HUDEP-2 (cell line): Measurements from ENCODE around the gene CD68.
"Not testable (repeated sequence)": the region's sequence is repeated elsewhere in the genome, so short reads cannot be mapped to it uniquely, and the experiment has no call there.

Experiments
- DNase-seq, 76 experiments: peaks; one replicate each; lab custom pipeline; 2025; ENCODE audit not compliant: unreplicated experiment in 76 of 76; lab: John Stamatoyannopoulos, UW

The CD68 gene

GRCh38 chr17:7577327-7578199 lies 1.9 kb upstream of the CD68 start:
- DNase-seq = no peak

GRCh38 chr17:7579834-7580603 lies 581 bp downstream of the CD68 start:
- DNase-seq = peak in 12 of 76 experiments; percentile 36 to 69 (median 50)

GRCh38 chr17:7580604-7581575 lies 1.5 kb downstream of the CD68 start:
- DNase-seq = peak in 23 of 76 experiments; percentile 13 to 47 (median 29)

- DNase-seq = peak in 18 of 76 experiments; percentile 14 to 53 (median 36)
Measured at GRCh38 chr17:7582396-7583252, 3.2 kb downstream of the CD68 start.

- DNase-seq = peak in 73 of 76 experiments; percentile 61 to 97 (median 94)
Measured at GRCh38 chr17:7583253-7584109, 4.0 kb downstream of the CD68 start, which contains the start of gene MPDU1. Gene MPDU1 (plus strand): TSS chr17:7583852. CDS start chr17:7583863, 11 bp downstream.

- peak in 56 of 76 experiments; percentile 14 to 78 (median 50) for DNase-seq
Measured at GRCh38 chr17:7586673-7587419, 7.4 kb downstream of the CD68 start.

GRCh38 chr17:7587420-7588151 lies 8.1 kb downstream of the CD68 start:
- peak in 53 of 76 experiments; percentile 10 to 70 (median 43) for DNase-seq

GRCh38 chr17:7588553-7589203 lies 9.2 kb downstream of the CD68 start:
- no peak for DNase-seq

- peak in 54 of 76 experiments; percentile 10 to 80 (median 51) for DNase-seq
Measured at GRCh38 chr17:7589204-7589868, 9.9 kb downstream of the CD68 start.

- DNase-seq = no peak
Measured at GRCh38 chr17:7589891-7590691, 10.7 kb downstream of the CD68 start, which contains the start of gene SOX15. Gene SOX15 (minus strand): TSS chr17:7590094. CDS start chr17:7589676, 418 bp downstream.

- peak in 10 of 76 experiments; percentile 6 to 59 (median 16) for DNase-seq
Measured at GRCh38 chr17:7590743-7591142, 11.3 kb downstream of the CD68 start.

GRCh38 chr17:7591596-7591995 lies 12.2 kb downstream of the CD68 start:
- DNase-seq = no peak

GRCh38 chr17:7592422-7593021 lies 13.1 kb downstream of the CD68 start:
- DNase-seq = no peak

- DNase-seq = no peak
Measured at GRCh38 chr17:7593296-7593695, 13.9 kb downstream of the CD68 start.

GRCh38 chr17:7597561-7597960 lies 18.1 kb downstream of the CD68 start:
- not testable (repeated sequence) for DNase-seq
